NCI-H1092 (cell line): Measurements from ENCODE around the gene FOXI1.

Source experiments
- DNase-seq: peaks from one replicate; lab custom pipeline; 2025; lab: John Stamatoyannopoulos, UW

The FOXI1 gene

GRCh38 chr5:170105642-170106611, at the start of gene FOXI1:
Gene FOXI1, plus strand, starts transcription at chr5:170105897. Its CDS starts 61 bp downstream, at chr5:170105958.
- DNase-seq, result no peak

GRCh38 chr5:170056561-170057267, 49.0 kb upstream of the FOXI1 start:
- DNase-seq, result no peak

GRCh38 chr5:170057311-170057710, 48.4 kb upstream of the FOXI1 start:
- DNase-seq, result no peak

- no peak for DNase-seq
These were observed 46.5 kb upstream of the FOXI1 start for GRCh38 chr5:170059221-170059620.

GRCh38 chr5:170067152-170067551, 38.5 kb upstream of the FOXI1 start:
- DNase-seq, result no peak

GRCh38 chr5:170067574-170068170, 38.0 kb upstream of the FOXI1 start:
- no peak for DNase-seq

GRCh38 chr5:170069512-170069911, 36.2 kb upstream of the FOXI1 start:
- no peak for DNase-seq

- no peak for DNase-seq
These were observed 34.9 kb upstream of the FOXI1 start for GRCh38 chr5:170070556-170071412.

- no peak for DNase-seq
These were observed 33.9 kb upstream of the FOXI1 start for GRCh38 chr5:170071748-170072147.

- no peak for DNase-seq
These were observed 30.0 kb upstream of the FOXI1 start for GRCh38 chr5:170075696-170076095.

- no peak for DNase-seq
These were observed 29.5 kb upstream of the FOXI1 start for GRCh38 chr5:170076211-170076610.

GRCh38 chr5:170076739-170077138, 29.0 kb upstream of the FOXI1 start:
- no peak for DNase-seq

- DNase-seq, result no peak
These were observed 28.2 kb upstream of the FOXI1 start for GRCh38 chr5:170077526-170077925.

- no peak for DNase-seq
These were observed 27.2 kb upstream of the FOXI1 start for GRCh38 chr5:170078458-170078857.

GRCh38 chr5:170078931-170079330, 26.8 kb upstream of the FOXI1 start:
- DNase-seq, result no peak

- DNase-seq, result no peak
These were observed 25.5 kb upstream of the FOXI1 start for GRCh38 chr5:170080217-170080616.

- DNase-seq, result no peak
These were observed 24.8 kb upstream of the FOXI1 start for GRCh38 chr5:170080786-170081445.

GRCh38 chr5:170081616-170082015, 24.1 kb upstream of the FOXI1 start:
- DNase-seq, result no peak

- no peak for DNase-seq
These were observed 23.0 kb upstream of the FOXI1 start for GRCh38 chr5:170082701-170083100.

GRCh38 chr5:170087168-170087817, 18.4 kb upstream of the FOXI1 start:
- no peak for DNase-seq
